ENCODE results near the gene PRMT6. TPM values are rescaled to one million over a fixed set of nuclear protein-coding genes. Genes with fewer than 3 reads are reported as not detected.

Gene PRMT6
- total and polyA plus RNA-seq, 2 of the 4 experiments (the other 2 are of a cell fraction) = 12.5 to 15.4 TPM

- intact Hi-C loops (cut with micrococcal nuclease) = no loop called here
- peaks cover 2% of the 10 kb centered on the region for H3K4me1 ChIP-seq (ENCODE audit: control insufficient read depth, insufficient read depth, low read length)
- no peak overlapping the region for H3K4me2 ChIP-seq (ENCODE audit: low read depth, low read length)
- H3K56ac ChIP-seq (ENCODE audit: extremely low read depth, insufficient read depth, low read length) = no peak overlapping the region
- DNase-seq = no peak
- H4K91ac ChIP-seq (ENCODE audit: insufficient read depth, low read depth, low read length) = no peak overlapping the region
- H2BK5ac ChIP-seq (ENCODE audit: low read depth, low read length, poor library complexity, severe bottlenecking) = no peak overlapping the region
- 100% methylated on average over 1 of the region's 3 CpGs; no CpG with 5 or more reads in 1 of the 2 experiments for WGBS, 2 experiments (ENCODE audit: extremely low coverage in 2 of 2, insufficient read length in 1 of 2)
- no peaks in the 10 kb centered on the region for H3K9me3 ChIP-seq (ENCODE audit: control insufficient read depth, insufficient read depth, low read length)
- H3K9me1 ChIP-seq (ENCODE audit: insufficient read depth, low read length) = no peaks in the 10 kb centered on the region
- H2BK20ac ChIP-seq (ENCODE audit: low read depth, low read length) = no peak overlapping the region
- H3K36me3 ChIP-seq (ENCODE audit: control insufficient read depth, insufficient read depth, low read length) = peaks cover 2% of the 10 kb centered on the region; the same call in 1 of the 2 replicates
- H4K20me1 ChIP-seq (ENCODE audit: insufficient read depth, low read length) = no peaks in the 10 kb centered on the region
- CTCF ChIA-PET = no interaction called here
- BruUV-seq (replicated peaks) = no TSS peak
- no peak overlapping the region for H2BK120ac ChIP-seq (ENCODE audit: low read depth, low read length)
- H3K4ac ChIP-seq (ENCODE audit: low read depth, low read length) = no peak overlapping the region
- POLR2A ChIA-PET (ENCODE audit: unreplicated experiment) = no interaction called here
- no peak overlapping the region for H4K8ac ChIP-seq (ENCODE audit: low read depth in 2 of 2, low read length in 2 of 2)
- H3K79me1 ChIP-seq (ENCODE audit: low read depth in 1 of 2, low read length in 2 of 2) = peaks cover 4 to 16% of the 10 kb centered on the region in 2 experiments; a peak in 2 of 4 replicates
- H2AFZ ChIP-seq (replicated peaks; ENCODE audit: low read length, poor library complexity) = no peak overlapping the region
- peaks cover 2% of the 10 kb centered on the region; the same call in 1 of the 2 replicates for H3K27me3 ChIP-seq (ENCODE audit: control insufficient read depth, insufficient read depth, low read length)
- H4K5ac ChIP-seq (ENCODE audit: low read depth, low read length) = no peak overlapping the region
- no peak overlapping the region for H2AK9ac ChIP-seq (replicated peaks; ENCODE audit: low read depth, low read length, poor library complexity)
- in situ Hi-C loops (cut with MboI; ENCODE audit: low sequenced_read_pairs) = no loop called here
- dilution Hi-C loops (cut with HindIII; ENCODE audit: low sequenced_read_pairs, unreplicated experiment) = no loop called here
- no peak overlapping the region for H2AK5ac ChIP-seq (ENCODE audit: low read depth, low read length)
- TF ChIP-seq FOS (IDR thresholded peaks at IDR 0.05; ENCODE audit: low read depth, low read length) (no peak), CHD1 (IDR thresholded peaks at IDR 0.05; ENCODE audit: low read depth, low read length) (no peak), MXI1 (IDR thresholded peaks at IDR 0.05; ENCODE audit: borderline replicate concordance, low read depth, low read length) (no peak), CEBPB (IDR thresholded peaks at IDR 0.05; ENCODE audit: low read depth, low read length) (no peak), MAZ (IDR thresholded peaks at IDR 0.05; ENCODE audit: borderline replicate concordance, low read depth, low read length) (no peak), BHLHE40 (IDR thresholded peaks at IDR 0.05; ENCODE audit: low read depth, low read length) (no peak), MAFK (IDR thresholded peaks at IDR 0.05; ENCODE audit: low read depth, low read length) (no peak), NFE2L2 (IDR thresholded peaks at IDR 0.05; ENCODE audit: low read depth, low read length) (no peak), RFX5 (IDR thresholded peaks at IDR 0.05; ENCODE audit: low read depth, low read length) (no peak), SMC3 (IDR thresholded peaks at IDR 0.05; ENCODE audit: low read depth, low read length) (no peak), ELK1 (IDR thresholded peaks at IDR 0.05; ENCODE audit: borderline replicate concordance, low read depth, low read length) (no peak), RCOR1 (IDR thresholded peaks at IDR 0.05; ENCODE audit: insufficient replicate concordance, low read length) (no peak), POLR2A (IDR thresholded peaks at IDR 0.05; ENCODE audit: low read depth, low read length) (no peak), CTCF (conservative IDR thresholded peaks at IDR 0.05; ENCODE audit: low read depth, low read length) (no peak), RAD21 (IDR thresholded peaks at IDR 0.05; ENCODE audit: low read length) (no peak)
- TF ChIP-seq, protein P1, sequence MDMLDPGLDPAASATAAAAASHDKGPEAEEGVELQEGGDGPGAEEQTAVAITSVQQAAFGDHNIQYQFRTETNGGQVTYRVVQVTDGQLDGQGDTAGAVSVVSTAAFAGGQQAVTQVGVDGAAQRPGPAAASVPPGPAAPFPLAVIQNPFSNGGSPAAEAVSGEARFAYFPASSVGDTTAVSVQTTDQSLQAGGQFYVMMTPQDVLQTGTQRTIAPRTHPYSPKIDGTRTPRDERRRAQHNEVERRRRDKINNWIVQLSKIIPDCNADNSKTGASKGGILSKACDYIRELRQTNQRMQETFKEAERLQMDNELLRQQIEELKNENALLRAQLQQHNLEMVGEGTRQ (IDR thresholded peaks at IDR 0.05; ENCODE audit: low read depth, low read length) = no peak
- no peak overlapping the region for H3K27ac ChIP-seq (ENCODE audit: insufficient read depth, low read length)
- no peak for ATAC-seq (ENCODE audit: low read depth)
- no peak overlapping the region for H3K9ac ChIP-seq (ENCODE audit: low read depth, low read length)
- H3K18ac ChIP-seq (ENCODE audit: low read depth, low read length) = no peak overlapping the region
- no peak overlapping the region for H3K14ac ChIP-seq (replicated peaks; ENCODE audit: low read depth, low read length)
- H3K4me3 ChIP-seq (ENCODE audit: insufficient read depth, low read depth, low read length) = no peak overlapping the region
- H2BK15ac ChIP-seq (ENCODE audit: low read depth, low read length) = no peak overlapping the region
- H3K23ac ChIP-seq (ENCODE audit: low read depth, low read length) = no peak overlapping the region
Observed at GRCh38 chr1:107061886-107062285, 5.4 kb downstream of the PRMT6 start.
